Central memory CD8-positive, alpha-beta T cell (primary cell): ENCODE results near the gene LDB2.
"Not testable (repeated sequence)": the region's sequence is repeated elsewhere in the genome, so short reads cannot be mapped to it uniquely, and the experiment has no call there.

Source experiments
- ATAC-seq: fragments of 150-1000 bp; cut with Tn5 transposase; replicated peaks from 2 replicates; pipeline ENCODE4 v1.10.0; 2022; ENCODE audit warnings: mild to moderate bottlenecking, moderate FRiP score, moderate number of reproducible peaks; ENCODE audit not compliant: poor library complexity, severe bottlenecking; ENCODE audit errors: extremely low read depth
- DNase-seq, 2 donors: peaks; one replicate each; pipeline ENCODE4 v3.0.0; 2021; ENCODE audit warnings: low spot score in 2 of 2
- H3K27ac Mint-ChIP-seq: one replicate; pipeline ENCODE4 v1.8.0; 2022; ENCODE audit warnings: low read depth, mild to moderate bottlenecking, moderate library complexity, mixed read lengths
- H3K27me3 Mint-ChIP-seq: one replicate; pipeline ENCODE4 v1.8.0; 2022; ENCODE audit warnings: mixed read lengths
- H3K36me3 Mint-ChIP-seq: one replicate; pipeline ENCODE4 v1.8.0; 2022; ENCODE audit warnings: mild to moderate bottlenecking, moderate library complexity, mixed read lengths; ENCODE audit not compliant: insufficient read depth
- H3K4me1 Mint-ChIP-seq: one replicate; pipeline ENCODE4 v1.8.0; 2022; ENCODE audit warnings: mixed read lengths
- H3K4me3 Mint-ChIP-seq: one replicate; pipeline ENCODE4 v1.8.0; 2022; ENCODE audit warnings: mild to moderate bottlenecking, moderate library complexity, mixed read lengths
- H3K9me3 Mint-ChIP-seq: one replicate; pipeline ENCODE4 v1.8.0; 2022; ENCODE audit warnings: mixed read lengths

Gene LDB2

DNA sequence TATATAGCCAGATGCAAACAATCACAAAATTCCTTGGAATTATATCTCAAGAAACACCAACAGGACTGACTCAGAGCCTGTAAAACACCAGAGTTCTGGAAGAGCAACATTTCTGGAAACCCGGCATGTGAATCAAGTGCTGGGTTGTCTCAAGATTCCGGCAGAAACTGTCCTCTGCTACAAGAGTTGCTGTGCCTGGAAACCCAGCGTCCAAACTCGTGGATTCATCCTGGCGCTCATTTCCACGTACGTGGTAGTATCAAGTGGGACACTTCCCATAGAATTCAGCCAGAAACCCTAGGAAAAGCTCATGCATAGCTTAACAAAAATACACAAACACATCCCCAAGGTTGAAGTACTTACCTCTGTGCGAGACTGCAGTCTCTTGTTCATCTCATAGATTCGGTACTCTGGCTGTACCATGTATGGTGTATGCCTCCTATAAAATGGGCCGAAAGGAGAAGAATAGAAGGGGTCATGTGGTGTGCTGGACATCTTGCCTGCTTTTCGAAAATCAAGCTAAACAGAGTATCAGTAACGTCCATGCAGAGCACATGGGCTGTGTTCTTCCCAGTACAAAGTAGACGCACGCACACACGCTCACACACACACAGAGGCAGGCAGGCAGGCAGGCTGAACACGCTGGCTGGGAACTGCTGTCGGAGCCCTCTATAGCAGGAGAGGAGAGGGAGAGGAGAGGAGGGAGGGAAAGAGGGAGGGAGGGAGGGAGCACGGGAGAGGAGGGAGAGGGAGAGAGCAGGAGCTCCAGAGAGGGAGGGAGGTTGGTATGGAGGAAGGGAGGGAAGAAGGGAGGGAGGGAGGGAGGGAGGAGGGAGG is at the start of gene LDB2:
Gene LDB2, minus strand, starts transcription at position 655 of the 837 bp plus-strand sequence.
- peak within 1 kb of the TSS; percentile 56 for H3K4me3 Mint-ChIP-seq
- ATAC-seq (no peak), DNase-seq (no peak)
- H3K27me3 Mint-ChIP-seq = no peaks in the 10 kb centered on the region
- no peaks in the 10 kb centered on the region for H3K9me3 Mint-ChIP-seq
- H3K27ac Mint-ChIP-seq = peak within 1 kb of the TSS; percentile 83
- H3K4me1 Mint-ChIP-seq = peaks cover 29% of the 10 kb centered on the region
- H3K36me3 Mint-ChIP-seq = peaks cover 7% of the 10 kb centered on the region

- no peak overlapping the region for H3K4me3 Mint-ChIP-seq
- DNase-seq = no peak
- H3K27me3 Mint-ChIP-seq = peaks cover 29% of the 10 kb centered on the region
- H3K36me3 Mint-ChIP-seq = no peaks in the 10 kb centered on the region
- no peaks in the 10 kb centered on the region for H3K4me1 Mint-ChIP-seq
- no peak overlapping the region for H3K27ac Mint-ChIP-seq
- H3K9me3 Mint-ChIP-seq = no peaks in the 10 kb centered on the region
- no peak for ATAC-seq
Observed at GRCh38 chr4:16942491-16942890, 44.0 kb upstream of the LDB2 start.

- ATAC-seq (no peak), DNase-seq (no peak)
- H3K36me3 Mint-ChIP-seq = no peaks in the 10 kb centered on the region
- no peak overlapping the region for H3K27ac Mint-ChIP-seq
- no peak overlapping the region for H3K4me3 Mint-ChIP-seq
- no peaks in the 10 kb centered on the region for H3K4me1 Mint-ChIP-seq
- H3K9me3 Mint-ChIP-seq = no peaks in the 10 kb centered on the region
- peaks cover 29% of the 10 kb centered on the region for H3K27me3 Mint-ChIP-seq
Observed at GRCh38 chr4:16939178-16939577, 40.7 kb upstream of the LDB2 start.

DNA sequence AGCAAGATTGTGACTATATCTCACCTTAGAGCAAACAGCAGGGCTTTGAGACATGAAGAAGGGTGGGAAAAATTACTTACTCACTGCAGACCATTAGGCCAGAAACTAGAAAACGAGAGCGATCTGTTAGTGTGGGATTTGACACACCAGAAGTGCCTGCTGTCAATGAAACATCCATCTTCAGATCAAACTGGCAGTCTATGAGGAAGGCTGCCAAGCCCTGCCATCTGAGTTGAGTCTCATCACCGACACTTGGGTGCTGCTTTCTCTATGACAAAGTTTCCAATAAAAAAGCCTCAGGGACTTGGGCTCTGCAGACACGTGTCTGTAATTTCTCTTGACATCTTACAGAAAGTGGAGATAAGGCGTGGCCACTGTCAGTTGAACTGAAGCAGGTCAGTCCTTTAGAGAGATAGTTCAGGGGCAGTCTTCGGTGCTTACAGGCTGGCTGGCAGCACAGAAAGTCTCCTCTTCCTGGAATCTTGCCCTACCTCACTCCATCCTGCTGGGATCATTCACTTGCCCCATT is 40.1 kb upstream of the LDB2 start:
- DNase-seq = no peak
- no peaks in the 10 kb centered on the region for H3K36me3 Mint-ChIP-seq
- H3K4me1 Mint-ChIP-seq = no peaks in the 10 kb centered on the region
- H3K27ac Mint-ChIP-seq = no peak overlapping the region
- no peak overlapping the region for H3K4me3 Mint-ChIP-seq
- H3K9me3 Mint-ChIP-seq = no peaks in the 10 kb centered on the region
- peaks cover 29% of the 10 kb centered on the region for H3K27me3 Mint-ChIP-seq
- no peak for ATAC-seq

GRCh38 chr4:16931339-16932305 is 33.2 kb upstream of the LDB2 start:
- Mint-ChIP-seq H3K4me1 (no peaks in the 10 kb centered on the region), H3K9me3 (no peaks in the 10 kb centered on the region), H3K27ac (no peak overlapping the region), H3K36me3 (no peaks in the 10 kb centered on the region), H3K4me3 (no peak overlapping the region), H3K27me3 (peaks cover 27% of the 10 kb centered on the region)
- ATAC-seq (no peak), DNase-seq (no peak)

GRCh38 chr4:16926214-16926613 is 27.8 kb upstream of the LDB2 start:
- no peak for ATAC-seq
- Mint-ChIP-seq H3K4me1 (no peaks in the 10 kb centered on the region), H3K27me3 (peaks cover 40% of the 10 kb centered on the region), H3K4me3 (no peak overlapping the region), H3K36me3 (no peaks in the 10 kb centered on the region), H3K27ac (no peak overlapping the region), H3K9me3 (no peaks in the 10 kb centered on the region)
- DNase-seq = no peak

- H3K27me3 Mint-ChIP-seq = peaks cover 10% of the 10 kb centered on the region
- not testable (repeated sequence) for ATAC-seq
Observed at GRCh38 chr4:16918716-16919115, 20.3 kb upstream of the LDB2 start.

DNA sequence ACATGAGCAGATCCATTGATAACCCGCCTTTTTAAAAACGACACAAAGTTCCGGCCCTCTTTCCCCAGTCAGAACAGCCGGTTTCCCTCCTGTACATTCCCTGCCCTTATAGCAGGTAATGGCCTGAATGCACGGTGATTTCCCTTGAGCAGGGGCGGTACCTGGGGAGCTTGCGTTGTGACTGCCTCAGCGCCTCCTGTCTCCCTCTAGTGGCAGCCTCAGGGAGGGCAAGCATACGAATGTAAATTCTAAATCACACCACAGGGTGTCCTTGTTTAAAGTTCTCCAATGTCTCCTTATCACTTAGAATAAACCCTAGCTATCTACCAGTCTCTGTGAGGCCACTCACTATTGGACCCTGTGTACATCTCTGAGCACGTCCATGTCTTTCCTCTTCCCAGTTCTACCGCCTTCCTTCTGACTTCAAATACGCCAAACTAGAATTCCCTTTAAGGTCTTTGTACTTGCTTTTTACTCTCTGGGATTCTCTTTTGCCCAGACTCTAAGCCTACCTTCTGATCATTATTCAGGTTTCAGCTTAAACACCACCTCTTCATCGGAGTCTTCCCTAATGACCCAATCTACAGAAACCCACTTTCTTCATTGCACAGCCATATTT is 18.4 kb upstream of the LDB2 start:
- peaks cover 4% of the 10 kb centered on the region for H3K36me3 Mint-ChIP-seq
- H3K27ac Mint-ChIP-seq = no peak overlapping the region
- H3K9me3 Mint-ChIP-seq = no peaks in the 10 kb centered on the region
- peaks cover 8% of the 10 kb centered on the region for H3K4me1 Mint-ChIP-seq
- H3K27me3 Mint-ChIP-seq = peaks cover 10% of the 10 kb centered on the region
- no peak overlapping the region for H3K4me3 Mint-ChIP-seq
- ATAC-seq (peak; percentile 83), DNase-seq (peak; percentile 52 to 72)

More at GRCh38 chr4:16918716-16919115, 20.3 kb upstream of the LDB2 start:
- H3K36me3 Mint-ChIP-seq, H3K9me3 Mint-ChIP-seq, H3K4me3 Mint-ChIP-seq, DNase-seq, H3K4me1 Mint-ChIP-seq, H3K27ac Mint-ChIP-seq: not testable (repeated sequence)

DNA sequence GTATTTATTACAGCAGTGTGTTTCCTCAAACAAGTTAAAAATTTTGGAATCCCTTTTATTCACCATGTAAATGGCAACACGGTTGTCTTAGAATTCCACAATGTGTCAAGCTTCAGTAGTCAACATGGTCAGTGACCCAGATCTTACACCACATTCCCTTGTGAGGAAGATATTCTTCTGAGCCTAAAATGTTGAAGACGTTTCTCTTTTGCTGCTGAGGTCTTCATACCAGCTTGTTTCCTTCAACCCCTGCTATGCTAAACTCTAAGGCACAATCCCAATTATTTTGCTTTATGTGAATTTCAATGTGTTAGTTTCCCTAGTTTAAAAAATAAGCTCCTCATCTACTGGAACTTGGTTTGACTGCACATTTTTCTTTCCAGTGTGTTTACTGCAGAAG is 17.6 kb upstream of the LDB2 start:
- peaks cover 4% of the 10 kb centered on the region for H3K36me3 Mint-ChIP-seq
- no peak for ATAC-seq

GRCh38 chr4:16914208-16914607 is 15.8 kb upstream of the LDB2 start:
- Mint-ChIP-seq H3K4me3 (no peak overlapping the region), H3K4me1 (peaks cover 8% of the 10 kb centered on the region), H3K27ac (no peak overlapping the region), H3K36me3 (peaks cover 4% of the 10 kb centered on the region), H3K27me3 (peaks cover 9% of the 10 kb centered on the region), H3K9me3 (no peaks in the 10 kb centered on the region)
- no peak for DNase-seq
- ATAC-seq = no peak

More for the DNA sequence above, 17.6 kb upstream of the LDB2 start:
- no peaks in the 10 kb centered on the region for H3K9me3 Mint-ChIP-seq
- H3K27ac Mint-ChIP-seq = no peak overlapping the region
- peaks cover 10% of the 10 kb centered on the region for H3K27me3 Mint-ChIP-seq
- peaks cover 8% of the 10 kb centered on the region for H3K4me1 Mint-ChIP-seq
- DNase-seq = no peak
- H3K4me3 Mint-ChIP-seq = no peak overlapping the region

GRCh38 chr4:16912896-16913295 is 14.5 kb upstream of the LDB2 start:
- H3K27ac Mint-ChIP-seq = no peak overlapping the region
- no peak for ATAC-seq
- H3K36me3 Mint-ChIP-seq = peaks cover 4% of the 10 kb centered on the region

DNA sequence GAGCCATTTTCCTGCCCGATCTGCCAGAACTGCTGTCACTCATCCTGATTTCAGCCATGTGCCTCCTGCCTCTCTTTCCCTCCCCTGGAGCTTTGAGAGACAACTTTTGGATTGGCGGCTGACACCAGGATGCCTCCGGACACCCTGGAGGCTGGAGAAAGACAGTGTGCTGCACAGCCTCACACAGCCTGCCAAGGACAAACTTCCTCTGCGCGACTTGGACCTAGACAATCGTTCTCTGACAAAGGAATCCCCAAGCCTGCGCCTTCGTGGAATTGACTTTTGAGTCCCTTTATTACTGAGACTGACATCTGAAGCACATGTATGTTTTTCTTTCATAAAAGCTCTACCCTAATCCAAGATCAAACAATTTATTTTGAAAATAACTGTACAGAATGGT is 10.8 kb upstream of the LDB2 start:
- ATAC-seq (no peak), DNase-seq (no peak)
- Mint-ChIP-seq H3K9me3 (no peaks in the 10 kb centered on the region), H3K4me1 (no peaks in the 10 kb centered on the region), H3K4me3 (no peak overlapping the region), H3K27me3 (no peaks in the 10 kb centered on the region), H3K36me3 (no peaks in the 10 kb centered on the region), H3K27ac (no peak overlapping the region)

More at GRCh38 chr4:16912896-16913295, 14.5 kb upstream of the LDB2 start:
- no peaks in the 10 kb centered on the region for H3K9me3 Mint-ChIP-seq
- no peaks in the 10 kb centered on the region for H3K27me3 Mint-ChIP-seq
- H3K4me3 Mint-ChIP-seq = no peak overlapping the region
- no peak for DNase-seq
- H3K4me1 Mint-ChIP-seq = peaks cover 8% of the 10 kb centered on the region
